GM21737 (cell line): Measurements from ENCODE around the gene TCEANC2.
"Not testable (repeated sequence)": the region's sequence is repeated elsewhere in the genome, so short reads cannot be mapped to it uniquely, and the experiment has no call there.

ENCODE experiments used
- ATAC-seq: cut with Tn5 transposase; IDR thresholded peaks from one replicate; pipeline ENCODE4 v1.9.1; 2021; ENCODE audit warnings: mild to moderate bottlenecking, moderate library complexity; ENCODE audit not compliant: unreplicated experiment

Gene TCEANC2

DNA sequence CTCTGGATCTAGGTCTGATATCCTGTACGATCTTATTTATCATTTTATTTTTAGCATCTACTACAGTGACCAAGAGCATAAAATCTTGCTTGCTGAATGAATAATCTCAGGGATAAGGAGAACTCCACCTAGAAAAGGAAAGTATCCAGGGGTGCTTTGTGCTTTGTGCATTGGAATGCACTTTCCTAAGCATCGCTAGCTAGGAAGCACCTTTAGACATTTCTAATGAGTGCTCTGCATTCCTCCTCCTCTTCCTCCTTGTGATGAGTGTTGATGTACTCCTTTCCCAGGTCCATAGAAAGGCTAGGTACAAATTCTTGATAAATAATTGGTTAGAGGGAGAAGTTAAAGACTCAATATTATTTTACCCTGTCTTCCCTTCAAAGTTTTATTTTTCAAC lies 31.4 kb downstream of the TCEANC2 start:
- ATAC-seq = no peak

GRCh38 chr1:54086754-54087153 lies 33.3 kb downstream of the TCEANC2 start:
- ATAC-seq = no peak

DNA sequence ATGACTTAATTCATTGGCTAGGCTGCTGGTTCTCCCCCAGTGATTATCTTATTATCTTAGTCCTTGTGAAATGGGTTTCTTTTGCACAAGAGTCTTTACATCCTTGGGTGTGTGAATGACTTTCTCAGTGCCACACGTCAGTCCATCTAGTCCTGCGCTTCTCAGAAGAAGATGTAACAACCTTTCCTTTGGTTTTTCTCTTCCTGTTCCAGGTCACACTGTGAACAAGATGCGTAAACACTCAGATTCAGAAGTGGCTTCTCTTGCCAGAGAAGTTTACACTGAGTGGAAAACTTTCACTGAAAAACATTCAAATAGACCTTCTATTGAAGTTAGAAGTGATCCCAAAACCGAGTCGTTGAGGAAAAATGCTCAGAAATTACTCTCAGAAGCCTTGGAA lies 35.0 kb downstream of the TCEANC2 start:
- no peak for ATAC-seq

GRCh38 chr1:54091666-54092065 lies 38.3 kb downstream of the TCEANC2 start:
- ATAC-seq = no peak

- ATAC-seq = no peak
Observed at GRCh38 chr1:54094001-54094729, 40.8 kb downstream of the TCEANC2 start.

- ATAC-seq = not testable (repeated sequence)
Observed at GRCh38 chr1:54094730-54095105, 41.3 kb downstream of the TCEANC2 start.

DNA sequence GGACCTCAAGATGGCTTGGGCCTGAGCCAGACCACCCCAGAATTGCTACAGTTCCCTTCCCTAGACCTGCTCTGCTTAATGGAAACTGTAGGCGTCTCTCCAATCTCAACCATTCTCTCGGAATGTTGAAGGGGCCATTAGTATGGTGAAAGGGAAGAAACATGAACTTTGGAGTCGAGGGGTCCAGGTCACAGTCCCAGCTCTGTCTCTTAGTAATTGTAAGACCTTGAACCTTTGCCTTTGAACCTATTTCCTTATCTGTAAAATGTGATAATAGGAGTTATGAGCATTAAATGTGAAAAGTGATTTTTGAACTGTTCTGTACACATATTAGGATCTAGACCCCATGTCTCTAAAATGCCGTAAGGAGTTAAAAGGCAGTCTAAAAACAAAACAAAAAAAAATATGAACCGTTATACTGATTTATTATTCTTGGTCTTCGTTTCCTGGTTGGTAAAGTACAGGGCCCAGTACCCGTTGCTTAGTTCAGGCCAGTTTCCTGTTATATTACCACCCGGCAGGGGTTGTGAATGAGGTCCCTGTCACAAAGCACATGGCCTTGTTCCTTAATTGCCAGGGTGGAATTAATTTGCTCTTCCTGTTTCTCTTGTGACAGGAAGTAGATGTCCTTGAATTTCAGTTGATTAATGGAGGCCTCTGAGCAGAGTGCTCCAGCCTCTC lies 42.3 kb downstream of the TCEANC2 start:
- no peak for ATAC-seq

DNA sequence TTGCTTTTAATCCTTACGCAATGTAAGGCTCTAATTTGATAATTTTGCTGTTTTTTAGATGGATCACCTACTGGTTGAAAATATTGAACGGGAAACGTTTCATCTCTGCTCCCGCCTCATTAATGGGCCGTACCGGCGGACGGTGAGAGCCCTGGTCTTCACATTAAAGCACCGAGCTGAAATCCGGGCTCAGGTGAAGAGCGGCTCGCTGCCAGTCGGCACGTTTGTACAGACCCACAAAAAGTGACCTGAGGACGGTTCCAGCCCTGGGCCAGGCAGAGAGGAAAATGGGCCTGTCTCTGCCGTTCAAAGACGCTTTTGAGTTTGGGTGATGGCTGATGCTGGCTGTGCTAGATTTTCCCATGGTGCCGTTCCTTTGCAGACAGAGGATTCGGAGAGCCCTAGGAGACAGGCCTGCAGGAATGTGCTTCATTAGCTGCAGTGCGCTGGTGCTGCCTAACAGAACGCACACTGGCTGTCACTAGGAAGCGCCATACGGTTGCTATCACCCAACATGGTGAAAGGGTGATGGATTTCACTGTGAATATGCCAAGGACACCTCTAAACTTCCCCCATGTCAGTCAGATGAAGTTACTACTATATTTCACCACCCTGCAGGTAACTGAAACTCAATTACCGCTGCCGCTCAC lies 42.9 kb downstream of the TCEANC2 start:
- no peak for ATAC-seq

DNA sequence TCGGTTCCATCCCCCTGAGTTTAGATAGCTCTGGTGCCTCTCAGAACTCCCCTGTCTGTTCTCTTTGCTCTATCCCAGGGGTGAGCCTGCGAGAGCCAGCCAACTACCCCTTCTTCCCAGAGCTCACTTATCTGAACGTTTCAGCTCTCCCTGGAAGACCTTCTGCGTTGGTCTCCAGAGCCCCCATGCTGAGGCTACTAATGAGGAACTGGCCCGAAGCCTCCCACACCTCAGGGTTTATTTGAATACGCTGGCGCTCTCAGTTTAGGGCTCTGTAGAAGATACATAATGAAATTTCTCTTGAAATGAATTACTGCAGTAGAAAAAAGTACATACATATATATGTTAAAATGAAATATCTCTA lies 43.5 kb downstream of the TCEANC2 start:
- ATAC-seq = no peak

- ATAC-seq = no peak
Observed at GRCh38 chr1:54099061-54099610, 45.7 kb downstream of the TCEANC2 start.

DNA sequence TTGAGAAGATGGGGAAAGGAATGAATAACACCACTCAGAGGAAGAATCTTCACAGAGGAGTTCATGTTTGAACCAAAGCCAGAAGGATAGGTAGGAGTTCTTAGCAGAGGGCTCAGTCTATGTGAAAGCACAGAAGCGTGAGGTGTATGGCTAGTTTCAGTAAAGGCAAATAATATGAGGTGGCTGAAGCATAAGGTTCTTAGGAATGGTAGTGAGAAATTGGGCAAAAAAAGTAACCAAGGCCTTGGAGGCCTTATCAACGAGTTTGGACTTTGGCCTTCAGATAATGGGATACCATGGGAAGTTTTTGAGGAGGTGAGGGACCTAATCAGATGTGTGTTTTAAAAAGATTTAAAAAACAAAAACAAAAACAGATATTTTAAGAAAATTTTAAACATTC lies 47.1 kb downstream of the TCEANC2 start:
- ATAC-seq = no peak

DNA sequence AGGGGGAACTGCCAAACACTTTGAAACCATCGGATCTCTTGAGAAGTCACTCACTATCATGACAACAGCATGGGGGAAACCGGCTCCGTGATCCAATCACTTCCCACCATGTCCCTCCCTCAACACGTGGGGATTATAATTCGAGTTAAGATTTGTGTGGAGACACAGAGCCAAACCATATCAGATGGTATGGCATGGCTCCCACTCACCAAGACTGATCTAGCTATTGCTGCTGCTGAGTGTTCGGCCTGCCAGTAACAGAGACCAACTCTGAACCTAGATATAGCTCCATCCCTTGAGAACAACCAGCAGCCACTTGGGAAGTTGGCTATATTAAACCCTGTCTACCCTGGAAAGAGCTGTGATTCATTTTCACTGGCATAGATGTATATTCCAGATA lies 50.0 kb downstream of the TCEANC2 start:
- no peak for ATAC-seq

DNA sequence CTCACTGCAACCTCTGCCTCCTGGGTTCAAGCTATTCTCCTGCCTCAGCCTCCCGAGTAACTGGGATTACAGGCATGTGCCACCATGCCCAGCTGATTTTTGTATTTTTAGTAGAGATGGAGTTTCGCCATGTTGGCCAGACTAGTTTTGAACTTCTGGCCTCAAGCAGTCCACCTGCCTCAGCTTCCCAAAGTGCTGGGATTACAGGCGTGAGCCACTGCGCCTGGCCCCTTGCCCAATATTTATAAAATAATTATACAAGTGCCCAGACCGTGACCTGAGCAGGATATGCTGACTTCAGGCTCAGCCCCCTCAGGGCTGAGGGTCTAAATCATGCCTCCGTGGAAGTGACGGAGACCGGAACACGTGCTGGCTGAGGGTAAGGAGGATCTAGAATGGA lies 51.2 kb downstream of the TCEANC2 start:
- ATAC-seq = not testable (repeated sequence)

GRCh38 chr1:54105080-54105479 lies 51.7 kb downstream of the TCEANC2 start:
- no peak for ATAC-seq

DNA sequence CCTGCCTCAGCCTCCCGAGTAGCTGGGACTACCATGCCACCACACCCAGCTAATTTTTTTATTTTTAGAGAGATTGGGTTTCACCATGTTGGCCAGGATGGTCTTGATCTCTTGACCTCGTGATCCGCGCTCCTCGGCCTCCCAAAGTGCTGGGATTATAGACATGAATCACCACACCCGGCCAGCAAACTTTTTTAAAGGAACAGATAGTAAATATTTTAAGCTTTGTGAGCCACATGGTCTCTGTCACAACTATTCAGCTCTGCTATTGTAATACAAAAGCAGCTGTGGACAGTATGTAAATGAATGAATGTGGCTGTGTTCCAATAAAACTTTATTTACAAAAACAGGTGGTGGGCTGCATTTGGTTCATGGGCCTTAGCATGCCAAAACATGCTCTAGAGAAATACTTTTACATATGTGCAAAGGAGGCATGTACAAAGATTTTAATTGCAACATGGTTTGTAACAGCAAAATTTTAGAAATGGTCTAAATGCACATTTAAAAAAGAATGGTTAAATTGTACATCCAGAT lies 52.4 kb downstream of the TCEANC2 start:
- ATAC-seq = no peak

DNA sequence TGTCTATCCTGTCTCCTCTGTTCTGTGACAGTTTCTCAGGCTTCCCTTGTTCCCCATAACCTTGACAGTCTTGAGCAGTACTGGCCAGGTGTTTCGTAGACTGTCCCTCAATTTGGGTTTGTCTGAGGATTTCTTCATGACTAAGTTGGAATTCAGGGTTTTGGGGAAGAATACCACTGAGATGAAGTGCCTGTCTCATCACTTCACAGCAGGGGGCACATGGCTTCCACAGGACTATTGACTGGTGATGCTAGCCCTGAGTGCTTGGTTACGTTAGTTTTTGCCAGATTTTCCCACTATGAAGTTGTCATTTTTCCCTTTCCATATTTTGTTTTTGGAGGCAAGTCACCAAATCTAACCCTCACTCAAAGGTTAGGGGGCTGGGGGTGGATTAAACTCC lies 53.7 kb downstream of the TCEANC2 start:
- no peak for ATAC-seq

DNA sequence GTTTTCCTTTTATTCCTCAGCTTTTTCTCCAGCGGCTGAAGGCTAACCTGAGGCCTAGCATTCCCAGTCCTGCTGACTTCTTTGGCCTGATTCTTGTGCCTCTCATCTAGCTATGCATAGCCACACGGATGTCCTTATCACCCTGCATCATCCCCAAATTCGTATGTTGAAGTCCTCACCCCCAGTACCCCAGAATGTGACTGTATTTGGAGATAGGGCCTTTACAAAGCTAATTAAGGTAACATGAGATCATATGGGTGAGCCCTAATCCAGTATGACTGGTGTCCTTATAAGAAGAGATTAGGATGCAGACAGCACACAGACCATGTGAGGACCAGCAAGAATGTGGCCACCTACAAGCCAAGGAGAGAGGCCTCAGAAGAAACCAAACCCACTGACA lies 54.7 kb downstream of the TCEANC2 start:
- ATAC-seq = no peak

- ATAC-seq = no peak
Observed at GRCh38 chr1:54109129-54110090, 56.0 kb downstream of the TCEANC2 start.

- ATAC-seq = no peak
Observed at GRCh38 chr1:54110996-54111395, 57.6 kb downstream of the TCEANC2 start.

- no peak for ATAC-seq
Observed at GRCh38 chr1:54111624-54112023, 58.2 kb downstream of the TCEANC2 start.

DNA sequence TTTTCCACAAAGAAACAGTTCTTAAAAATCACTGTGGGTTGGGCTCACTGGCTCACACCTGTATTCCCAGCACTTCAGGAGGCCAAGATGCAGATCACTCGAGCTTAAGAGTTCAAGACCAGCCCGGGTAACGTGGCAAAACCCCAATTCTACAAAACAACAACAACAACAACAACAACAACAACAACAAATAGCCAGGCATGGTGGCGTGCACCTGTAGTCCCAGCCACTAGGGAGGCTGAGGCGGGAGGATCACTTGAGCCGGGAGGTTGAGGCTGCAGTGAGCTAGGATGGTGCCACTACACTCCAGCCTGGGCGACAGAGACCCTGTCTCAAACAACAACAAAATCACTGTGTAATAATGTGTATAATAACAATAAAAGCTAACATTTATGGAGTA lies 58.6 kb downstream of the TCEANC2 start:
- no peak for ATAC-seq
